SK-N-SH (cell line): ENCODE results near the gene FYN. TPM values are rescaled to one million over a fixed set of nuclear protein-coding genes. Genes with fewer than 3 reads are reported as not detected.
"Not testable (repeated sequence)": the region's sequence is repeated elsewhere in the genome, so short reads cannot be mapped to it uniquely, and the experiment has no call there.

ENCODE experiments used
- CTCF ChIA-PET: fragments of 300-600, 350-600 bp; formaldehyde crosslinking; extraction: SDS; loops from one replicate; lab custom pipeline; 2021; lab: Yijun Ruan, JAX
- POLR2A ChIA-PET: fragments of 350-600 bp; sonication (Branson Sonifier 250); formaldehyde crosslinking; extraction: SDS; loops from one replicate; lab custom pipeline; 2020; ENCODE audit warnings: antibody characterized with exemption, inconsistent platforms; lab: Yijun Ruan, JAX
- DNase-seq: peaks from one replicate; pipeline ENCODE4 v3.0.0; 2012
- H2AFZ ChIP-seq: fragments of 200-600 bp; sonication (generic); 2 replicates; pipeline ENCODE4 v1.8.1; 2016; ENCODE audit warnings: antibody characterized with exemption, mild to moderate bottlenecking, low read depth
- H3F3A ChIP-seq: fragments of 200-600 bp; sonication (generic); replicated peaks from 2 replicates; pipeline ENCODE3; 2016; ENCODE audit warnings: antibody characterized with exemption, mild to moderate bottlenecking; ENCODE audit not compliant: insufficient read depth
- H3K27ac ChIP-seq, 2 experiments: fragments of 200-500 bp in 1 of 2; fragments of 200-600 bp in 1 of 2; sonication (Bioruptor generic) in 1 of 2; sonication (generic), shearing (Covaris generic) in 1 of 2; 2 replicates each; pipeline versions ENCODE4 v1.5.1 to v1.6.1; 2014 to 2016; ENCODE audit warnings: low read depth in 2 of 2, inconsistent platforms in 1 of 2, low read length in 1 of 2, mild to moderate bottlenecking in 1 of 2, mixed read lengths in 1 of 2
- H3K27me3 ChIP-seq: fragments of 200-600 bp; sonication (generic), shearing (Covaris generic); 2 replicates; pipeline ENCODE4 v1.6.1; 2016; ENCODE audit warnings: mixed run types; ENCODE audit not compliant: insufficient read depth
- H3K36me3 ChIP-seq, 2 experiments: fragments of 200-500 bp in 1 of 2; fragments of 200-600 bp in 1 of 2; sonication (Bioruptor generic) in 1 of 2; sonication (generic) in 1 of 2; replicated peaks in 1 of 2; 2 replicates each; pipeline versions ENCODE3 to v1.5.1; 2014 to 2016; ENCODE audit warnings: low read length in 1 of 2, mild to moderate bottlenecking in 1 of 2; ENCODE audit not compliant: insufficient read depth in 2 of 2, control insufficient read depth in 1 of 2
- H3K4me1 ChIP-seq, 2 experiments: fragments of 200-500 bp in 1 of 2; fragments of 200-600 bp in 1 of 2; sonication (Bioruptor generic) in 1 of 2; sonication (generic), shearing (Covaris generic) in 1 of 2; 2 replicates each; pipeline versions ENCODE4 v1.5.1 to v1.6.1; 2014 to 2016; ENCODE audit warnings: low read depth in 1 of 2, low read length in 1 of 2, mixed run types in 1 of 2; ENCODE audit not compliant: insufficient read depth in 2 of 2, control insufficient read depth in 1 of 2
- H3K4me2 ChIP-seq: fragments of 200-600 bp; sonication (generic), shearing (Covaris generic); 2 replicates; pipeline ENCODE4 v1.6.1; 2017; ENCODE audit warnings: mixed run types
- H3K4me3 ChIP-seq, 2 experiments: fragments of 200-500 bp in 1 of 2; fragments of 200-600 bp in 1 of 2; sonication (Bioruptor generic) in 1 of 2; sonication (generic), shearing (Covaris generic) in 1 of 2; 2 replicates each; pipeline versions ENCODE4 v1.5.1 to v1.8.1; 2014 to 2016; ENCODE audit warnings: low read depth in 2 of 2, inconsistent platforms in 1 of 2, low read length in 1 of 2, mild to moderate bottlenecking in 1 of 2, mixed read lengths in 1 of 2, moderate library complexity in 1 of 2
- H3K79me2 ChIP-seq: fragments of 200-600 bp; sonication (generic); 2 replicates; pipeline ENCODE4 v1.8.1; 2017; ENCODE audit warnings: mild to moderate bottlenecking; ENCODE audit not compliant: insufficient read depth
- H3K9ac ChIP-seq: fragments of 200-600 bp; sonication (generic); 2 replicates; pipeline ENCODE4 v1.6.1; 2017; ENCODE audit warnings: mixed run types
- H3K9me2 ChIP-seq: fragments of 200-600 bp; sonication (generic); 2 replicates; pipeline ENCODE4 v1.6.1; 2017; ENCODE audit warnings: mixed run types
- H3K9me3 ChIP-seq: fragments of 200-600 bp; sonication (generic); 2 replicates; pipeline ENCODE4 v1.6.1; 2017; ENCODE audit warnings: mixed run types, mild to moderate bottlenecking, moderate library complexity
- H4K20me1 ChIP-seq: fragments of 200-600 bp; sonication (generic); 2 replicates; pipeline ENCODE4 v1.6.1; 2017; ENCODE audit warnings: mild to moderate bottlenecking, mixed run types; ENCODE audit not compliant: insufficient read depth
- CTCF ChIP-seq: fragments of 200-600 bp; sonication (generic); IDR thresholded peaks from 2 replicates; pipeline ENCODE4 v1.6.1; 2017; ENCODE audit warnings: antibody characterized with exemption, mild to moderate bottlenecking, moderate library complexity
- ELF1 ChIP-seq: IDR thresholded peaks from 2 replicates; pipeline ENCODE4 v1.4.0; 2012
- GATA2 ChIP-seq: sonication (generic); formaldehyde crosslinking; IDR thresholded peaks from 2 replicates; pipeline ENCODE4 v1.5.0; 2020; ENCODE audit warnings: mild to moderate bottlenecking, missing genetic modification reagents
- IRF3 ChIP-seq: fragments of 150-350 bp; IDR thresholded peaks from 2 replicates; pipeline ENCODE4 v1.6.1; 2016; ENCODE audit warnings: mild to moderate bottlenecking, low read depth, low read length
- JUND ChIP-seq: IDR thresholded peaks from 2 replicates; pipeline ENCODE4 v1.4.0; 2012
- RCOR1 ChIP-seq: fragments of 150-350 bp; IDR thresholded peaks from 2 replicates; pipeline ENCODE4 v1.6.1; 2017; ENCODE audit warnings: antibody characterized with exemption, low read length
- RXRA ChIP-seq: IDR thresholded peaks from 2 replicates; pipeline ENCODE4 v1.4.0; 2012; ENCODE audit warnings: low read depth, mild to moderate bottlenecking, borderline replicate concordance
- SIN3A ChIP-seq: IDR thresholded peaks from 2 replicates; pipeline ENCODE4 v1.6.1; 2012; ENCODE audit warnings: low read depth, mild to moderate bottlenecking, low read length, moderate library complexity, borderline replicate concordance
- USF1 ChIP-seq: IDR thresholded peaks from 2 replicates; pipeline ENCODE4 v1.4.0; 2012; ENCODE audit warnings: low read depth, borderline replicate concordance
- YY1 ChIP-seq: IDR thresholded peaks from 2 replicates; pipeline ENCODE4 v1.4.0; 2012; ENCODE audit warnings: low read depth, mild to moderate bottlenecking
- ZBTB33 ChIP-seq: IDR thresholded peaks from 2 replicates; pipeline ENCODE4 v1.4.0; 2012; ENCODE audit warnings: low read depth, borderline replicate concordance
- WGBS: methylation state at CpG from one replicate; pipeline ENCODE4 v1.1.6; 2017; ENCODE audit warnings: low lambda C conversion rate; 5-methylcytosine and 5-hydroxymethylcytosine counted together
- polyA plus RNA-seq, 3 experiments: library from polyadenylated mRNA; depleted of rRNA; stranded (reverse); fragments of >200 nt; gene quantifications; 2 replicates each; pipeline ENCODE4 v1.2.3, GENCODE V29; 2012

Gene FYN
- polyA plus RNA-seq, 1 of the 3 experiments (the other 2 are of a cell fraction), result 31.0 TPM

GRCh38 chr6:111837007-111837406 is 36.2 kb downstream of the FYN start (continued):
- TF ChIP-seq RXRA, result no peak
- no peak for TF ChIP-seq RCOR1

GRCh38 chr6:111835807-111836206 is 37.4 kb downstream of the FYN start:
- H3F3A ChIP-seq, result peaks cover 3% of the 10 kb centered on the region
- H3K9me3 ChIP-seq, result no peaks in the 10 kb centered on the region
- no peaks in the 10 kb centered on the region for H3K36me3 ChIP-seq
- no peak overlapping the region for H3K27ac ChIP-seq
- 70% methylated on average over 1 of the region's 1 CpG for WGBS
- TF ChIP-seq YY1, result no peak
- TF ChIP-seq ELF1, result no peak
- no peak for TF ChIP-seq SIN3A
- no peak for TF ChIP-seq JUND
- TF ChIP-seq RCOR1, result no peak
- TF ChIP-seq USF1, result no peak
- no peak for TF ChIP-seq ZBTB33
- TF ChIP-seq IRF3, result no peak
- TF ChIP-seq GATA2 (CRISPR knock-in tag), result no peak
- TF ChIP-seq CTCF, result no peak
- CTCF ChIA-PET, result no interaction called here
- POLR2A ChIA-PET, result no interaction called here
- no peak overlapping the region for H3K4me3 ChIP-seq
- DNase-seq, result no peak
- no peaks in the 10 kb centered on the region for H3K9me2 ChIP-seq
- H4K20me1 ChIP-seq, result no peaks in the 10 kb centered on the region
- no peak overlapping the region for H3K9ac ChIP-seq
- no peaks in the 10 kb centered on the region; the same call in 1 of the 2 replicates for H3K79me2 ChIP-seq
- no peaks in the 10 kb centered on the region for H3K27me3 ChIP-seq
- no peak overlapping the region for H3K4me2 ChIP-seq
- H2AFZ ChIP-seq, result no peak overlapping the region
- peaks cover 0 to 4% of the 10 kb centered on the region in 2 experiments; a peak in 2 of 4 replicates for H3K4me1 ChIP-seq

- H3K9me3 ChIP-seq, H4K20me1 ChIP-seq, CTCF ChIA-PET, H3K9me2 ChIP-seq, H3K4me3 ChIP-seq, DNase-seq, H3K79me2 ChIP-seq, H3K27me3 ChIP-seq, H3K36me3 ChIP-seq, H3K27ac ChIP-seq, H3K4me1 ChIP-seq, POLR2A ChIA-PET, H2AFZ ChIP-seq, H3K9ac ChIP-seq, H3K4me2 ChIP-seq, H3F3A ChIP-seq: not testable (repeated sequence)
- 88% methylated on average over 7 of the region's 7 CpGs for WGBS
These were observed 37.9 kb downstream of the FYN start for GRCh38 chr6:111835398-111835797.
